Measurements from ENCODE around the gene ZBTB11. TPM values are rescaled to one million over a fixed set of nuclear protein-coding genes. Genes with fewer than 3 reads are reported as not detected.
"Not testable (repeated sequence)": the region's sequence is repeated elsewhere in the genome, so short reads cannot be mapped to it uniquely, and the experiment has no call there.

The ZBTB11 gene
- polyA plus RNA-seq, 1 donor: 14.3 TPM

DNA sequence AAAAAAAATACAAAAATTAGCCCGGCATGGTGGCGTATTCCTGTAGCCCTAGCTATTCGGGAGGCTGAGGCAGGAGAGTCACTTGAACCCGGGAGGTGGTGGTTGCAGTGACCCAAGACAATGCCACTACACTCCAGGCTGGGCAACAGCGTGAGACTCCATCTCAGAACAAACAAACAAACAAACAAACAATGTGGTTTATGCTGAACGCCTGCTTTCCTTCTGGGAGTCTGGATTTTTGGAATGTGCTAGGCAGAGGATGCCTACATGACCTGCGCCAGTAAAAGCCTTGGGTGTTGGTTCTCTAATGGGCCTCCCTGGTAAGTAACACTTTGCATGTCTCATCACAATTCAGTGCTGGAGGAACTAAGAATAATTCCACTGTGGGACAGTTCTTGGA lies 59.5 kb downstream of the ZBTB11 start:
- no peak for DNase-seq (ENCODE audit: low read depth)

GRCh38 chr3:101615525-101615924 lies 61.4 kb downstream of the ZBTB11 start:
- no peak for DNase-seq (ENCODE audit: low read depth)

DNA sequence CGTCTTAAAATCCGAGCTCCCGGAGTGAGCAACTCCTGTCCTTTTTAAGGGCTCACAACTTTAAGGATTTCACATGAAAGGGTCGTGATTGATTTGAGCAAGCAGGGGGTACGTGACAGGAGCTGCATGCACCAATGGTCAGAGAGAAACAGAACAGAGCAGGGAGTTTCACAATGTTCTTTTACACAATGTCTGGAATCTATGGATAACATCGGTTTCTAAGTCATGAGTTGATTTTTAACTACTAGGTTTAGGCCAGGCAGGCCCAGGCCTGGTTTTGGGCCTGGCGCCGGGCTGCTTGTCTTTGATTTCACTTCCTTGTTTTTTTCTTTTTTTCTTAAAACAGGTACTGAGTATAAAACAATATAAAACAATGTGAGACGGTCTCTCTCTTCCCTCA lies 63.9 kb downstream of the ZBTB11 start:
- not testable (repeated sequence) for DNase-seq (ENCODE audit: low read depth)

- no peak for DNase-seq (ENCODE audit: low read depth)
These were observed 65.9 kb downstream of the ZBTB11 start for GRCh38 chr3:101611023-101611422.

DNA sequence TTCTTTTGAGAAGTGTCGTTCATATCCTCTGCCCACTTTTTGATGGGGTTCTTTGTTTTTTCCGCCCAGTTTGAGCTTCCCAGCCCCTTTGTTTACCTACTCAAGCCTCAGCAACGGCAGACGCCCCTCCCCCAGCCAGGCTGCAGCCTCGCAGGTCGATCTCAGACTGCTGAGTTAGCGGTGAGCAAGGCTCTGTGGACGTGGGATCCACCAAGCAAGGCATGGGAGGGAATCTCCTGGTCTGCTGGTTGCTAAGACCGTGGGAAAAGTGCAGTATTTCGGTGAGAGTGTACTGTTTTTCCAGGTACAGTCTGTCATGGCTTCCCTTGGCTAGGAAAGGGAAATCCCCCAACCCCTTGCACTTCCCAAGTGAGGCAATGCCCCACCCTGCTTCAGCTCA lies 71.5 kb downstream of the ZBTB11 start:
- not testable (repeated sequence) for DNase-seq (ENCODE audit: low read depth)

DNA sequence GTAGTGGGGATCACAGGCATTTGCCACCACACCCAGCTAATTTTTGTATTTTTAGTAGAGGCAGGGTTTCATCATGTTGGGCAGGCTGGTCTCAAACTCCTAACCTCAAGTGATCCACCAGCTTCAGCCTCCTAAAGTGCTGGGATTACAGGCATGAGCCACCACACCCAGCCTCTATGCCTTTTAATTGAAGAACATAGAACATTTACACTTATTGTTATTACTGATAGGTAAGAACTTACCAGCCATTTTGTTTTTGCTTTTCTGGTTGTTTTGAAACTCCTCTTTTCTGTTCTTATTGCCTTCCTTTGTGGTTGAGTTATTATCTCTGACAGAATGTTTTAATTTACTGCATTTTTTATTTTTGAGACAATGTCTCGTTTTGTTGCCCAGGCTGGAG lies 73.7 kb downstream of the ZBTB11 start:
- no peak for DNase-seq (ENCODE audit: low read depth)

DNA sequence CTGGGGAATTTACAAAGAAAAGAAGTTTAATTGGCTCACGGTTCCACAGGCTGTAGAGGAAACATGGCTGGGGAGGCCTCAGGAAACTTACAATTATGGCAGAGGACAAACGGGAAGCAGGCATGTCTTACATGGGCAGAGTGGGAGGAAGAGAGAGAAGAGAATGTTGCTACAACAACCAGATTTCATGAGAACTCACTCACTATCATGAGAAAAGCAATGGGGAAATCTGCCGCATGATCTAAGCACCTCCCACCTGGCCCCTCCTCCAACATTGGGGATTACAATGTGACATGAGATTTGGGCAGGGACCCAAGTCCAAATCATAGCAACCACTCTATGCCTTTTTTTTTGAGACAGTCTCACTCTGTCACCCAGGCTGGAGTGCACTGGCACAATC lies 74.2 kb downstream of the ZBTB11 start:
- no peak for DNase-seq (ENCODE audit: low read depth)

Other genes with a start within 250 kb of the ZBTB11 start
- gene SENP7, start 163.9 kb downstream of the ZBTB11 start, polyA plus RNA-seq (ENCODE audit: insufficient read length): 36.9 TPM
- 21.6 TPM for gene TRMT10C, start 115.3 kb downstream of the ZBTB11 start, polyA plus RNA-seq (ENCODE audit: insufficient read length)
- 115 TPM for gene PCNP, start 103.0 kb downstream of the ZBTB11 start, polyA plus RNA-seq (ENCODE audit: insufficient read length)
- 2,149 TPM for gene RPL24, start 9.6 kb upstream of the ZBTB11 start, polyA plus RNA-seq (ENCODE audit: insufficient read length)
- gene CEP97, start 47.5 kb upstream of the ZBTB11 start, polyA plus RNA-seq (ENCODE audit: insufficient read length): 12.5 TPM
- 19.4 TPM for gene NXPE3, start 102.1 kb upstream of the ZBTB11 start, polyA plus RNA-seq (ENCODE audit: insufficient read length)
- 2.4 TPM for gene NFKBIZ, start 172.4 kb upstream of the ZBTB11 start, polyA plus RNA-seq (ENCODE audit: insufficient read length)